GM18873 (cell line): Measurements from ENCODE around the gene CSNK2B.

Experiments
- ATAC-seq: cut with Tn5 transposase; IDR thresholded peaks from one replicate; pipeline ENCODE4 v1.9.1; 2021; ENCODE audit warnings: mild to moderate bottlenecking, moderate library complexity, moderate number of reproducible peaks; ENCODE audit not compliant: unreplicated experiment, low FRiP score

Gene CSNK2B

DNA sequence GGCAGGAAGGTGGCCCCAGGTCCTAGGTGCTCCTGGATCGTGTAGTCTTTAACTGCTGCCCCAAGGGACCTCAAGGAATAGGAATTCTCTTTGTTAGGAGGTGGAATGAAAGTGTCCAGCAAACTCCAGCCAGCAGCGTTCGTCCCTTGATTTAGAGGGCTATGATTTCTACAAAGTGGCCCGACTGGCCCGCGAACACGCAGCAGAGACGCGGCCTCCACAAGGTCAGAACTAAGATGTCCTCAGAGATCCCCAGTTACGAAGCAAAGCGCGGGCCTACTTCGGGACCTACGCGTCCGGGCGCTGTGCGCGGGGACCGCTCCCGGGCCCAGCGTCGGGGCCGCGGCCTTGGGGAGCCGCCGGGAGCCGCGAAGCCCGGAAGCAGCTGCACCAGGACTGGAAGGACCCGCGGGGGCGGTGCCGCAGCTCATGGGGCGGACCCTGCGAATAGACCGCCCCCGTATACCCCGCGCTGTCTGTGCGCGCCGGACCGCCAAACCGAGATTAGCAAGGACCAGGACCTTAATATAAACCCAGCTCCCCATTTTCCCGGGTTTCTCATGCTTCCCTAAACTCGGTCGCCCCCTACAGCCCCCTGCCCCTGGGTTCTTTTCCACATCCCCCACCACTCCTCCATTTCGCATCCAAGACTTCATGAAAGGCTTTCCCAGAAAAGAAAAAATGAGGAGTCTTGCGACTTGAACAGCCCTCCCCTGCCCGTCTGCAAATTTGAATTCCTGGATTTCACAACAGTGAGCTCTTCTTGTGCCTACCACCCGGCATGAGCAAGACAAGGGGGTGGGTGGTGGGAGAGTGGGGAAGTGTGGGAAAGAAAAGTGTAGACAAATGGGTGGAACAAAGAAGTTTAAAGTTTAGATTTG lies 5.3 kb upstream of the CSNK2B start, which contains the start of gene C6orf47:
TSS of gene C6orf47 (minus strand) at position 398 of the 881 bp plus-strand sequence. CDS start 831 bp downstream, outside the sequence.
- no peak for ATAC-seq

DNA sequence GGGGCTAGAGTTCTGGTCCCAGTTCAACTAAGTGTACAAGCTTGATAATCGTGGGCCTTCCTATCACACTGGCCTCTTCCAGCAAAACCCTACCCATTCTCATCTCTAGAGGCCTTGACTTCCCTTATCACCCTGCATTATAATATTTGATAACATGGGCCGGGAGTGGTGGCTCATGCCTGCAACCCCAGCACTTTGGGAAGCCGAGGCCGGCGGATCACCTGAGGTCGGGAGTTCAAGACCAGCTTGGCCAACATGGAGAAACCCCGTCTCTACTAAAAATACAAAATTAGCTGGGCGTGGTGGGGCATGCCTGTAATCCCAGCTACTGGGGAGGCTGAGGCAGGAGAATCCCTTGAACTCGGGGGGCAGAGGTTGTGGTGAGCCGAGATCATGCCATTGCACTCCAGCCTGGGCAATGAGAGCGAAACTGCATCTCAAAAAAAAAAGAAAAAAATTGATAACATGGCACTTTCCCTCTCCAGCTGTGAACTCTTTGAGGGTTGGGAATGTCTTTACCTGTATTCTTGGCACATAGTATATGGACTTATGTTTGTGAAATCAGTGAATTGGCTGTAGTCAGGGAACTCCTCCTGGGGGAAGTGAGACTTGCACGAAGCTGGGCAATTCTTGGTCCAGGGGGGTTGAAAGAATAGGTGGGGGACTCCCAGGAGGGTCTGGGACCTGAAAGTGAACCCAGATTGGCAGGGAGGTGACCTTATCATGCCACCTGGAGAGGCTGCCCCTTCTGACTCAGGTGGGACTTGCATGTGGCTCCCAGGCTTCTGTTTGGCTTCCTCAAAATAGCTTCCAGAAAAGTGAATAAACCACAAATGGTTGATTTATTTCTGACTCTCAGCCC lies 4.4 kb upstream of the CSNK2B start:
- ATAC-seq, result no peak

DNA sequence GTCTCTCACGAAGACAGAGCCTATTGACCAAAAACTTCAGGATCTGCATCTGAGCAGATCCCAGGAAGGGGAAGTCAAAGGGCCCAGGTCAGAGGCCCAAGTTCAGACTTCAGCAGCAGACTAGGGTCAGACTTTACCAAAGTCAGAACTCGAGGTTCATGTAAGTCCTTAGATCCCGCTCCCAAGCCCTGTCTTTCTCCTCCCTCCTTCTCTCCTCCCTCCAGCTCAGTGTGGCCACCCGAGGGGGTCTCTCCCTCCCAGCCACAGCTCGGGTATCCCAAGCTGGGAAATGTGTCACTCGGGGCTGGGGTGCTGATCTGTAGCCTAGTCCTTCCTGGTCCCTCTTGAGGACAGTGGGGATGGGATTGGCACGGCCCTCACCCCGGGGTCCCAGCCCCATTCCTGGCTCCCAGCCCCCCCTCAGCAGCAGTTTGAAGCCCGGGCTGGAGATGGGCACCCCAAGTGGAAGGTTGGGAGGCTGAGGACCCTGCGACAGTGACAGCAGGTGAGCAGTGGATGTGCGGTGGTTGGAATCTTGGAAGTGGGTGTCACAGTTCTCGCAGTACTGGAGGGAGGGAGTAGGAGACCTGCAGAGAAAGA lies 3.7 kb upstream of the CSNK2B start:
- ATAC-seq, result no peak

- no peak for ATAC-seq
Measured at GRCh38 chr6:31663126-31663960, 2.5 kb upstream of the CSNK2B start.

- ATAC-seq, result no peak
Measured at GRCh38 chr6:31663961-31664789, 1.7 kb upstream of the CSNK2B start.

GRCh38 chr6:31664790-31665500 lies 935 bp upstream of the CSNK2B start, which contains the start of gene GPANK1:
Gene GPANK1, minus strand, starts transcription at chr6:31664997. Its CDS starts 519 bp downstream, at chr6:31664478.
- no peak for ATAC-seq

DNA sequence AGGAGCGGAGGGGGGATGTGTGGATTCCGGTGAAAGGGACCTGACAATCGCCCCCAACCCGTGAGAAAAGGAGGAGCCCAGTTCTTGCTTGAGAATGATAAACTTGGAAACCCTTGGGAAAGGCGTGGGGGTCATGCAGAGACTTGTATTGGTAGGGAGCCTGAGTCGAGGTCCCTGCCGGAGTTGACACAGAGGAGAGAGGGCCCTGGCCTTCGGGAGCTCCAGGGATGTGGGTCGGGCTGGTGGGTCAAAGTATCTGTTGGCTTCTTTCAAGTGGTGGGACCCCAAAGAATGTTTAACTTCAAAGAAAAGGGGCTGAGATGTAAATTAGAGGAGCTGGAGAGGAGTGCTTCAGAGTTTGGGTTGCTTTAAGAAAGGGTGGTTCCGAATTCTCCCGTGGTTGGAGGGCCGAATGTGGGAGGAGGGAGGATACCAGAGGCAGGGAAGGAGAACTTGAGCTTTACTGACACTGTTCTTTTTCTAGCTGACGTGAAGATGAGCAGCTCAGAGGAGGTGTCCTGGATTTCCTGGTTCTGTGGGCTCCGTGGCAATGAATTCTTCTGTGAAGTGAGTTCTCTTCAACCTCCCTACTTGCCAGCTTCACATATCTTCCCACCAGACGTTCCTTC lies 571 bp downstream of the CSNK2B start:
- ATAC-seq, result no peak

- no peak for ATAC-seq
Measured at GRCh38 chr6:31669676-31670075, 3.8 kb downstream of the CSNK2B start, which contains the start of gene LY6G5B. Gene LY6G5B, plus strand, starts transcription at chr6:31669976. Its CDS starts 975 bp downstream, at chr6:31670951.

- no peak for ATAC-seq
Measured at GRCh38 chr6:31676322-31676903, 10.5 kb downstream of the CSNK2B start.

DNA sequence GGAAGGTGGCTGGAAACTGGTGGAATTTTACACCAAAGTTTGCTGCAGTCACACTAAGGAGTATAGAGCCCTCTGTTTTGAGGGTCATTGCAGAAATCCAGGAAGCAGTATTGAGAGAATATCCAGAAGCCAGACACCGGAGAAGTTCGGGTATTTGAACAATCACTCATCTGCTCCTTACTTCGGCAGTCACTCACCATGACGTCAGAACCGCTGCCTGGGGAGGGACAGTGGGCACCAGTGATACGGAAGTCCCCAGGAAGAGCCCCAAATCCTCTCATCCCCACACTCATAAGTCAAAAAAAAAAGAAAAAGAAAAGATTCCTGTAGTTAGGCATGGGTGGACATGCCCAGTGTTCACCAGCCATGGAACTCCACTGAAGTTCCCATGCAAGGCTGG lies 11.0 kb downstream of the CSNK2B start:
- ATAC-seq, result no peak

DNA sequence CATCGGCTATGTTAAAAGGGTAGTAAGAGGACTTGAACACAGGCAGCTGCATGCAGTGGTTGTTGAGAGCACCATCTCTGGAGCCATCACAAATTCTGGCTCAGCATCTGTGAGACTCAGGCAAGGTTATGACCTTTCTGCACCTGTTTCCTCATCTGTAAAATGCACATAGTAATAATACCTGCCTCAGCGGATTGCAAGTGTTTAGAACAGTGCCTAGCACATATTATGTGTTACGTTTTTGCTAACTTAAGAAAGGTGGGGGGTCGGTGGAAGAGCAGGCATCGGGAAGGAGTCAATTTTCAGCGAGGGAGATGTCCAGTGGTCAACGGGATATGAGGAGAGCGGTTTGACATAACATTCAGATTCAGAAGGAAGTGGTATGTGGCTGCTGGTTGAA lies 12.1 kb downstream of the CSNK2B start:
- no peak for ATAC-seq

GRCh38 chr6:31680226-31681134 lies 14.6 kb downstream of the CSNK2B start, which contains the start of gene LY6G5C:
Gene LY6G5C, minus strand, starts transcription at chr6:31681067. Its CDS starts 694 bp downstream, at chr6:31680373.
- no peak for ATAC-seq

- ATAC-seq, result no peak
Measured at GRCh38 chr6:31681135-31681671, 15.3 kb downstream of the CSNK2B start.

- no peak for ATAC-seq
Measured at GRCh38 chr6:31683591-31683990, 17.7 kb downstream of the CSNK2B start.

DNA sequence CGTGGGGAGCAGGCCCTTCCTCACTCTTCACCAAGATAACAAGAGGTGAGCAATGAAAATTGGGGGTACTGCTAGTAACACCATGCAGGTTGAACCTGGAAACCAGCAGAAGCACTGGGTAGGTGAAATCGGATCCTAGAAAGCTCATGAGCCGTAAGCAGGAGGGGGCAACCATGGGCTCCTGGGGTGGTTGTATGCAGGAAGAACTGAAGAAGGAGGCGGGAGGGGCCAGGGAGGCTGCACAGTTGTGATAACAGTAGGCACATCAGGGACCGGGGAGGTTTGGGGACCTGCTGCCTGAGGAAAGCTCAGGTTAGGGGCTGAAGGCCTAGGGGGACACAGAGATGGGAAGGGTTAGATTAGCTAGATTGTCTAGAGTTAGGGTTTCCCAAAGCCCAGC lies 20.6 kb downstream of the CSNK2B start:
- no peak for ATAC-seq

- no peak for ATAC-seq
Measured at GRCh38 chr6:31687321-31687720, 21.4 kb downstream of the CSNK2B start.
